ENCODE measurements around the gene SYPL1.

GRCh38 chr7:106042196-106042611 lies 69.9 kb downstream of the SYPL1 start:
- TF ChIP-seq RFX5 (IDR thresholded peaks at IDR 0.05; ENCODE audit: low read length), result no peak
- TF ChIP-seq CTCF (IDR thresholded peaks at IDR 0.05), result no peak
- TF ChIP-seq SIN3A (IDR thresholded peaks at IDR 0.05; ENCODE audit: borderline replicate concordance, low read depth, low read length), result no peak
- no peak for TF ChIP-seq MAX (IDR thresholded peaks at IDR 0.05; ENCODE audit: low read depth)
- TF ChIP-seq EP300 (IDR thresholded peaks at IDR 0.05; ENCODE audit: borderline replicate concordance in 1 of 2, low read depth in 1 of 2, low read length in 1 of 2), result no peak
- no peak for TF ChIP-seq GABPA (IDR thresholded peaks at IDR 0.05; ENCODE audit: low read depth)
- no peak for TF ChIP-seq TAF1 (IDR thresholded peaks at IDR 0.05; ENCODE audit: borderline replicate concordance, low read depth, low read length)
- TF ChIP-seq GATA2 (CRISPR knock-in tag; IDR thresholded peaks at IDR 0.05), result no peak
- no peak for TF ChIP-seq YY1 (IDR thresholded peaks at IDR 0.05; ENCODE audit: low read depth)

Data from SK-N-SH (cell line).